Stomach (tissue), 9 donors: Measurements from ENCODE around the gene TMCO6. TPM values are rescaled to one million over a fixed set of nuclear protein-coding genes. Genes with fewer than 3 reads are reported as not detected.

ENCODE experiments used
- DNase-seq, 2 donors: peaks; one replicate each; pipeline versions ENCODE4 v3.0.0 to v3.0.0-alpha.2; 2013 to 2019
- H3K27ac ChIP-seq, 5 donors: fragments of 200-600 bp in 4 of 5; sonication (generic) in 4 of 5; one replicate each; pipeline ENCODE4 v1.5.1; 2013 to 2019; ENCODE audit warnings: mild to moderate bottlenecking in 1 of 5, moderate library complexity in 1 of 5
- H3K27me3 ChIP-seq, 3 donors: fragments of 200-600 bp; sonication (generic); one replicate each; pipeline ENCODE4 v1.5.1; 2017 to 2019; ENCODE audit warnings: mixed run types in 1 of 3
- H3K36me3 ChIP-seq, 4 donors: fragments of 200-600 bp; sonication (generic); 1 replicate in 3 of 4; 2 replicates in 1 of 4; pipeline ENCODE4 v1.5.1; 2016 to 2019
- H3K4me1 ChIP-seq, 4 donors: fragments of 200-600 bp; sonication (generic); one replicate each; pipeline ENCODE4 v1.5.1; 2016 to 2019
- H3K4me3 ChIP-seq, 4 donors: fragments of 200-600 bp; sonication (generic) in 3 of 4; one replicate each; pipeline ENCODE4 v1.5.1; 2016 to 2019; ENCODE audit warnings: mild to moderate bottlenecking in 1 of 4
- H3K9me3 ChIP-seq, 4 donors: fragments of 200-600 bp; sonication (generic); one replicate each; pipeline ENCODE4 v1.5.1; 2016 to 2019
- CTCF ChIP-seq, 7 experiments: fragments of 450-650 bp in 4 of 7; fragments of 200-600 bp in 3 of 7; sonication (generic) in 3 of 7; IDR thresholded peaks; one replicate each; pipeline ENCODE4 v1.5.1; 2016 to 2019; ENCODE audit warnings: antibody characterized with exemption in 7 of 7, control low read depth in 2 of 7, mild to moderate bottlenecking in 1 of 7
- EP300 ChIP-seq: sonication (generic); formaldehyde crosslinking; IDR thresholded peaks from one replicate; pipeline ENCODE4 v1.6.1; 2017; ENCODE audit warnings: antibody characterized with exemption
- POLR2A ChIP-seq, 4 donors: fragments of 450-650 bp; IDR thresholded peaks; one replicate each; pipeline ENCODE4 v1.6.1; 2016; ENCODE audit warnings: antibody characterized with exemption in 4 of 4, control low read depth in 2 of 4, mild to moderate bottlenecking in 1 of 4, moderate library complexity in 1 of 4
- POLR2AphosphoS5 ChIP-seq, 3 donors: sonication (generic); formaldehyde crosslinking; IDR thresholded peaks; one replicate each; pipeline ENCODE4 v1.6.1; 2016; ENCODE audit warnings: antibody characterized with exemption in 3 of 3
- WGBS, 5 donors: extraction: QIAGEN DNeasy Blood & Tissue Kit in 3 of 5; methylation state at CpG; one replicate each; pipeline versions ENCODE4 v1.1.5 to v1.1.7; 2013 to 2018; 5-methylcytosine and 5-hydroxymethylcytosine counted together
- intact Hi-C: fragments of 100-400 bp; cut with DNase I; formaldehyde crosslinking; loops from one replicate; pipeline ENCODE4 v1.15.1; 2023; ENCODE audit warnings: low total_unique reads
- polyA plus RNA-seq, 3 donors: library from polyadenylated mRNA; stranded (reverse); fragments of 200-250 nt; gene quantifications; one replicate each; pipeline ENCODE4 v1.2.3, GENCODE V29; 2013
- total RNA-seq, 5 donors: library from RNA; depleted of rRNA; stranded (reverse); fragments of >200 nt; gene quantifications; one replicate each; pipeline versions ENCODE4 v1.1.0 to v1.2.3, GENCODE V29; 2014 to 2016
- donor health status: healthy with polysubstance abuse.
- donor health status: Bipolar disorder and iron deficiency.
- donor health status: healthy.

The TMCO6 gene
- total and polyA plus RNA-seq, 8 donors = 4.0 to 40.8 (median 7.4) TPM

- no peak for TF ChIP-seq POLR2AphosphoS5 (IDR thresholded peaks at IDR 0.05)
- TF ChIP-seq EP300 = no peak
- no peak for TF ChIP-seq CTCF (IDR thresholded peaks at IDR 0.05)
- TF ChIP-seq POLR2A (IDR thresholded peaks at IDR 0.05) = no peak
- intact Hi-C loops = no loop called here
These were observed 55.0 kb downstream of the TMCO6 start for GRCh38 chr5:140694276-140694675.

More at GRCh38 chr5:140694276-140694675, 55.0 kb downstream of the TMCO6 start:
- DNase-seq = no peak
- peaks cover 51 to 64% (median 61%) of the 10 kb centered on the region in 4 donors for H3K36me3 ChIP-seq
- H3K9me3 ChIP-seq = no peaks in the 10 kb centered on the region
- H3K4me1 ChIP-seq = peaks cover 17 to 46% (median 35%) of the 10 kb centered on the region in 4 donors
- no peak overlapping the region for H3K27ac ChIP-seq
- WGBS, 5 donors = 65 to 82% (median 70%) methylated on average over 4 to 5 of the region's 5 CpGs
- H3K27me3 ChIP-seq = no peaks in the 10 kb centered on the region
- no peak overlapping the region for H3K4me3 ChIP-seq

Other genes with a start within 250 kb of the TMCO6 start
- gene ANKHD1, start 237.6 kb upstream of the TMCO6 start, total RNA-seq = 100 to 1,000 TPM in 4 of 5 donors, 10 to 100 TPM in 1; 99.6 to 249 (median 175) TPM
- 10 to 100 TPM; 22.0 to 99.4 (median 37.6) TPM for gene ANKHD1, start 237.6 kb upstream of the TMCO6 start, polyA plus RNA-seq
- gene EIF4EBP3, start 91.8 kb upstream of the TMCO6 start, total RNA-seq = 10 to 100 TPM in 1 of 5 donors, 1 to 10 TPM in 4; 2.7 to 15.1 (median 8.1) TPM
- gene EIF4EBP3, start 91.8 kb upstream of the TMCO6 start, polyA plus RNA-seq = 10 to 100 TPM; 66.1 to 90.9 (median 80.2) TPM
- gene SRA1, start 82.0 kb upstream of the TMCO6 start, total RNA-seq = 10 to 100 TPM in 3 of 5 donors, 1 to 10 TPM in 1, not detected in 1; 1.8 to 26.8 (median 22.9) TPM
- 10 to 100 TPM; 37.7 to 51.0 (median 39.7) TPM for gene SRA1, start 82.0 kb upstream of the TMCO6 start, polyA plus RNA-seq
- gene APBB3, start 74.9 kb upstream of the TMCO6 start, total RNA-seq = 10 to 100 TPM in 3 of 5 donors, 1 to 10 TPM in 2; 5.4 to 40.8 (median 22.4) TPM
- gene APBB3, start 74.9 kb upstream of the TMCO6 start, polyA plus RNA-seq = 10 to 100 TPM in 2 of 3 donors, 1 to 10 TPM in 1; 9.8 to 29.8 (median 11.0) TPM
- 10 to 100 TPM; 11.4 to 62.0 (median 43.0) TPM for gene SLC35A4, start 74.6 kb upstream of the TMCO6 start, total RNA-seq
- gene SLC35A4, start 74.6 kb upstream of the TMCO6 start, polyA plus RNA-seq = 10 to 100 TPM; 30.4 to 47.7 (median 41.7) TPM
- gene CD14, start 6.3 kb upstream of the TMCO6 start, total RNA-seq = 10 to 100 TPM in 4 of 5 donors, 1 to 10 TPM in 1; 8.5 to 99.8 (median 23.9) TPM
- gene CD14, start 6.3 kb upstream of the TMCO6 start, polyA plus RNA-seq = 10 to 100 TPM; 17.0 to 45.6 (median 35.0) TPM
- 100 to 1,000 TPM in 1 of 5 donors, 10 to 100 TPM in 4; 28.6 to 171 (median 42.3) TPM for gene NDUFA2, start 8.2 kb downstream of the TMCO6 start, total RNA-seq
- 100 to 1,000 TPM; 266 to 271 (median 271) TPM for gene NDUFA2, start 8.2 kb downstream of the TMCO6 start, polyA plus RNA-seq
- 100 to 1,000 TPM in 1 of 5 donors, 10 to 100 TPM in 4; 69.4 to 155 (median 73.3) TPM for gene IK, start 8.4 kb downstream of the TMCO6 start, total RNA-seq
- 10 to 100 TPM; 53.1 to 68.7 (median 61.4) TPM for gene IK, start 8.4 kb downstream of the TMCO6 start, polyA plus RNA-seq
- 10 to 100 TPM; 20.7 to 51.0 (median 31.0) TPM for gene WDR55, start 25.5 kb downstream of the TMCO6 start, total RNA-seq
- gene WDR55, start 25.5 kb downstream of the TMCO6 start, polyA plus RNA-seq = 10 to 100 TPM; 13.8 to 19.6 (median 17.8) TPM
- gene DND1, start 34.1 kb downstream of the TMCO6 start, total RNA-seq = 1 to 10 TPM in 2 of 5 donors, not detected in 3; 1.4 to 6.4 TPM
- gene DND1, start 34.1 kb downstream of the TMCO6 start, polyA plus RNA-seq = 1 to 10 TPM in 1 of 3 donors, under 1 TPM in 1, not detected in 1; 0.50 to 1.5 TPM
- 100 to 1,000 TPM in 1 of 5 donors, 10 to 100 TPM in 4; 22.9 to 117 (median 50.3) TPM for gene HARS1, start 51.9 kb downstream of the TMCO6 start, total RNA-seq
- gene HARS1, start 51.9 kb downstream of the TMCO6 start, polyA plus RNA-seq = 10 to 100 TPM; 46.1 to 53.4 (median 51.3) TPM
- gene HARS2, start 52.0 kb downstream of the TMCO6 start, total RNA-seq = 100 to 1,000 TPM in 1 of 5 donors, 10 to 100 TPM in 4; 37.5 to 155 (median 58.5) TPM
- gene HARS2, start 52.0 kb downstream of the TMCO6 start, polyA plus RNA-seq = 10 to 100 TPM; 13.1 to 17.9 (median 17.4) TPM
- gene ZMAT2, start 61.0 kb downstream of the TMCO6 start, total RNA-seq = 100 to 1,000 TPM in 1 of 5 donors, 10 to 100 TPM in 4; 30.7 to 143 (median 44.8) TPM
- gene ZMAT2, start 61.0 kb downstream of the TMCO6 start, polyA plus RNA-seq = 10 to 100 TPM; 48.9 to 90.6 (median 58.2) TPM
- gene PCDHA1, start 146.7 kb downstream of the TMCO6 start, total RNA-seq = under 1 TPM in 1 of 5 donors, not detected in 4; 0.37 TPM
- not detected for gene PCDHA1, start 146.7 kb downstream of the TMCO6 start, polyA plus RNA-seq
- gene PCDHA2, start 155.4 kb downstream of the TMCO6 start, total RNA-seq = 1 to 10 TPM in 1 of 5 donors, under 1 TPM in 1, not detected in 3; 0.55 to 1.7 TPM
- not detected for gene PCDHA2, start 155.4 kb downstream of the TMCO6 start, polyA plus RNA-seq
- 1 to 10 TPM in 1 of 5 donors, under 1 TPM in 2, not detected in 2; under 0.01 to 1.2 (median 0.55) TPM for gene PCDHA3, start 161.6 kb downstream of the TMCO6 start, total RNA-seq
- under 1 TPM in 2 of 3 donors, not detected in 1; 0.06 to 0.08 TPM for gene PCDHA3, start 161.6 kb downstream of the TMCO6 start, polyA plus RNA-seq
- 1 to 10 TPM in 4 of 5 donors, not detected in 1; 1.0 to 2.6 (median 1.5) TPM for gene PCDHA4, start 167.6 kb downstream of the TMCO6 start, total RNA-seq
- under 1 TPM in 2 of 3 donors, not detected in 1; 0.08 to 0.25 TPM for gene PCDHA4, start 167.6 kb downstream of the TMCO6 start, polyA plus RNA-seq
- gene PCDHA5, start 182.2 kb downstream of the TMCO6 start, total RNA-seq = 10 to 100 TPM in 1 of 5 donors, not detected in 4; 21.9 TPM
- gene PCDHA5, start 182.2 kb downstream of the TMCO6 start, polyA plus RNA-seq = under 1 TPM in 2 of 3 donors, not detected in 1; 0.12 to 0.13 TPM
- 1 to 10 TPM in 1 of 5 donors, under 1 TPM in 2, not detected in 2; 0.14 to 1.2 (median 0.18) TPM for gene PCDHA6, start 188.5 kb downstream of the TMCO6 start, total RNA-seq
- under 1 TPM in 2 of 3 donors, not detected in 1; 0.06 to 0.31 TPM for gene PCDHA6, start 188.5 kb downstream of the TMCO6 start, polyA plus RNA-seq
- gene PCDHA7, start 194.8 kb downstream of the TMCO6 start, total RNA-seq = 1 to 10 TPM in 1 of 5 donors, under 1 TPM in 1, not detected in 3; 0.92 to 1.4 TPM
- under 1 TPM in 1 of 3 donors, not detected in 2; 0.18 TPM for gene PCDHA7, start 194.8 kb downstream of the TMCO6 start, polyA plus RNA-seq
- gene PCDHA8, start 201.7 kb downstream of the TMCO6 start, total RNA-seq = under 1 TPM in 2 of 5 donors, not detected in 3; 0.18 to 0.29 TPM
- gene PCDHA8, start 201.7 kb downstream of the TMCO6 start, polyA plus RNA-seq = not detected
- 1 to 10 TPM in 1 of 5 donors, under 1 TPM in 2, not detected in 2; 0.45 to 3.3 (median 0.73) TPM for gene PCDHA9, start 208.9 kb downstream of the TMCO6 start, total RNA-seq
- under 1 TPM in 1 of 3 donors, not detected in 2; 0.03 TPM for gene PCDHA9, start 208.9 kb downstream of the TMCO6 start, polyA plus RNA-seq
- 10 to 100 TPM in 2 of 5 donors, 1 to 10 TPM in 1, under 1 TPM in 2; under 0.01 to 26.3 (median 2.0) TPM for gene PCDHA10, start 216.4 kb downstream of the TMCO6 start, total RNA-seq
- under 1 TPM in 2 of 3 donors, not detected in 1; 0.03 to 0.12 TPM for gene PCDHA10, start 216.4 kb downstream of the TMCO6 start, polyA plus RNA-seq
- 1 to 10 TPM in 1 of 5 donors, under 1 TPM in 1, not detected in 3; 0.45 to 1.1 TPM for gene PCDHA11, start 229.5 kb downstream of the TMCO6 start, total RNA-seq
- gene PCDHA11, start 229.5 kb downstream of the TMCO6 start, polyA plus RNA-seq = under 1 TPM in 2 of 3 donors, not detected in 1; 0.03 to 0.19 TPM
- 1 to 10 TPM in 1 of 5 donors, under 1 TPM in 1, not detected in 3; 0.55 to 2.2 TPM for gene PCDHA12, start 235.9 kb downstream of the TMCO6 start, total RNA-seq
- gene PCDHA12, start 235.9 kb downstream of the TMCO6 start, polyA plus RNA-seq = under 1 TPM in 1 of 3 donors, not detected in 2; 0.05 TPM
- 1 to 10 TPM in 2 of 5 donors, under 1 TPM in 2, not detected in 1; 0.14 to 4.3 (median 1.2) TPM for gene PCDHA13, start 242.7 kb downstream of the TMCO6 start, total RNA-seq
- under 1 TPM in 1 of 3 donors, not detected in 2; 0.61 TPM for gene PCDHA13, start 242.7 kb downstream of the TMCO6 start, polyA plus RNA-seq